K562 (cell line): ENCODE measurements around the gene FBXO27. TPM values are rescaled to one million over a fixed set of nuclear protein-coding genes. Genes with fewer than 3 reads are reported as not detected.
A peak's percentile ranks its signal among the peaks of the same experiment; 100 is the strongest.

Experiments used
- CBX5 ChIP-seq: IDR thresholded peaks from 2 replicates; pipeline ENCODE4 v1.6.1; 2014; ENCODE audit warnings: low read depth, borderline replicate concordance
- CREB3L1 ChIP-seq: fragments of 450-650 bp; IDR thresholded peaks from 2 replicates; pipeline ENCODE4 v1.6.1; 2014; ENCODE audit warnings: low read depth, mild to moderate bottlenecking, moderate library complexity, borderline replicate concordance
- IFI16 ChIP-seq: fragments of 250-450 bp; sonication (Bioruptor Pico); IDR thresholded peaks from 2 replicates; pipeline ENCODE4 v2.1.2; 2022; ENCODE audit warnings: mild to moderate bottlenecking, inconsistent platforms
- KLF10 ChIP-seq: fragments of 250-450 bp; sonication (Bioruptor Pico); IDR thresholded peaks from 2 replicates; pipeline ENCODE4 v1.6.1; 2021; ENCODE audit warnings: matching md5 sums
- MCM3 ChIP-seq: fragments of 450-650 bp; IDR thresholded peaks from 2 replicates; pipeline ENCODE4 v1.6.1; 2016
- PHF20 ChIP-seq: fragments of 450-650 bp; IDR thresholded peaks from 2 replicates; pipeline ENCODE4 v1.6.1; 2018; ENCODE audit not compliant: partially characterized antibody
- PYGO2 ChIP-seq: fragments of 450-650 bp; IDR thresholded peaks from 2 replicates; pipeline ENCODE4 v1.6.1; 2016; ENCODE audit warnings: mild to moderate bottlenecking, missing genetic modification characterization, moderate library complexity, missing compliant biosample characterization
- SP1 ChIP-seq: sonication (generic); formaldehyde crosslinking; IDR thresholded peaks from 2 replicates; pipeline ENCODE4 v1.8.1; 2022; ENCODE audit warnings: mild to moderate bottlenecking, missing genetic modification reagents
- ZBTB34 ChIP-seq: fragments of 250-450 bp; sonication (Bioruptor Pico); IDR thresholded peaks from 2 replicates; pipeline ENCODE4 v1.8.0; 2021; ENCODE audit warnings: mild to moderate bottlenecking, moderate library complexity
- polyA plus RNA-seq, 8 experiments: library from polyadenylated mRNA; depleted of rRNA in 4 of 8; stranded (reverse) in 5 of 8; unstranded in 3 of 8; fragments of >200 nt; fragmentation: Nextera tagmentation in 2 of 8; fragmentation: Illumina TruSeq in 1 of 8; extraction: Ambion mirVana in 2 of 8; extraction: Trizol in 1 of 8; gene quantifications; 2 replicates each; pipeline versions ENCODE4 v1.2.1 to v1.2.3, GENCODE V29; 2011 to 2014; ENCODE audit warnings: inconsistent platforms in 1 of 8, missing spikeins in 1 of 8
- total RNA-seq, 7 experiments: library from RNA; depleted of rRNA in 6 of 7; stranded (reverse); fragments of >200 nt in 6 of 7; fragmentation: Illumina TruSeq in 2 of 7; extraction: Trizol in 2 of 7; gene quantifications; 2 replicates each; pipeline versions ENCODE4 v1.2.1 to v1.2.3, GENCODE V29; 2011 to 2021; ENCODE audit warnings: low replicate concordance in 1 of 7
- TF ChIP-seq, protein P1 (sequence below), 2 experiments: fragments of 450-650 bp; IDR thresholded peaks; 2 replicates each; pipeline ENCODE4 v1.6.1; 2016; ENCODE audit warnings: mild to moderate bottlenecking in 2 of 2, borderline replicate concordance in 1 of 2, low read depth in 1 of 2, moderate library complexity in 1 of 2
- TF ChIP-seq, protein P2 (sequence below): fragments of 250-450 bp; sonication (Bioruptor Pico); IDR thresholded peaks from 2 replicates; pipeline ENCODE4 v1.5.0; 2021
- TF ChIP-seq, protein P3 (sequence below): fragments of 200-800 bp; sonication (Bioruptor generic); IDR thresholded peaks from 2 replicates; pipeline ENCODE4 v1.6.1; 2017; ENCODE audit warnings: missing genetic modification characterization, missing compliant biosample characterization
- TF ChIP-seq, protein P4 (sequence below): sonication (generic); formaldehyde crosslinking; IDR thresholded peaks from 2 replicates; pipeline ENCODE4 v1.8.1; 2022; ENCODE audit warnings: missing genetic modification reagents

FBXO27 gene
- total and polyA plus RNA-seq, 9 of the 15 experiments (the other 6 are each of a cell fraction or from before 2014, with no cell fraction given), result 1.8 to 11.0 (median 6.3) TPM

DNA sequence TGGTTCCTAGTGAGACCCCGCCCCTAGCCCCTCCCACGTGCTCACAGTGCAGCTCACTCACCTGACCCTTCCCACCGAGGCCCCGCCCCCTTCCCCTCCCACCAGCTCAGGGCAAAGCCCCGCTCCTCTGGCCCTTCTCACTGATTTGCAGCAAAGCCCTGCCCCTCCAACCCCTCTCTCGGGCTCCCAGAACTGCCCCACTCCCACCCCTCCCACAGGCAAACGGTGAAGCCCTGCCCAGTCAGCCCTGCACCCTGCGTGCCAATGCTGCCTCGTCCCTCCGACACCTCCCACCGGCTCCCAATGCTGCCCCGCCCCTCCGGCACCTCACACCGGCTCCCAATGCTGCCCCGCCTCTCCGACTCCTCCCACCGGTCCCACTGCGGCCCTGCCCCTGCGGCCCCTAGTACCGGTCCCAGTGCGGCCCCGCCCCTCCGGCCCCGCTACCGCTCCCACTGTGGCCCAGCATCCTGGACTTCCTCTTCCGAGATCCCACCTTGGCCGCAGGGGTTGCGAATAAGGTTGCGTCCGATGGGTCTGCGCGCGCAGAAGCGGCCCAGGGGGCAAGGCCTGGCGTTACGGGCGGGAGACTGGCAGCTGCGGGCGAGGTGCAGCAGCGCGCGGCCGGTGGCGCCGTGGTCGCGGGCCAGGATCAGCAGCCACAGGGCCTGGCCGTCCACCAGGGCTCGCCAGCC lies 834 bp downstream of the FBXO27 start (continued):
- TF ChIP-seq, protein P1, sequence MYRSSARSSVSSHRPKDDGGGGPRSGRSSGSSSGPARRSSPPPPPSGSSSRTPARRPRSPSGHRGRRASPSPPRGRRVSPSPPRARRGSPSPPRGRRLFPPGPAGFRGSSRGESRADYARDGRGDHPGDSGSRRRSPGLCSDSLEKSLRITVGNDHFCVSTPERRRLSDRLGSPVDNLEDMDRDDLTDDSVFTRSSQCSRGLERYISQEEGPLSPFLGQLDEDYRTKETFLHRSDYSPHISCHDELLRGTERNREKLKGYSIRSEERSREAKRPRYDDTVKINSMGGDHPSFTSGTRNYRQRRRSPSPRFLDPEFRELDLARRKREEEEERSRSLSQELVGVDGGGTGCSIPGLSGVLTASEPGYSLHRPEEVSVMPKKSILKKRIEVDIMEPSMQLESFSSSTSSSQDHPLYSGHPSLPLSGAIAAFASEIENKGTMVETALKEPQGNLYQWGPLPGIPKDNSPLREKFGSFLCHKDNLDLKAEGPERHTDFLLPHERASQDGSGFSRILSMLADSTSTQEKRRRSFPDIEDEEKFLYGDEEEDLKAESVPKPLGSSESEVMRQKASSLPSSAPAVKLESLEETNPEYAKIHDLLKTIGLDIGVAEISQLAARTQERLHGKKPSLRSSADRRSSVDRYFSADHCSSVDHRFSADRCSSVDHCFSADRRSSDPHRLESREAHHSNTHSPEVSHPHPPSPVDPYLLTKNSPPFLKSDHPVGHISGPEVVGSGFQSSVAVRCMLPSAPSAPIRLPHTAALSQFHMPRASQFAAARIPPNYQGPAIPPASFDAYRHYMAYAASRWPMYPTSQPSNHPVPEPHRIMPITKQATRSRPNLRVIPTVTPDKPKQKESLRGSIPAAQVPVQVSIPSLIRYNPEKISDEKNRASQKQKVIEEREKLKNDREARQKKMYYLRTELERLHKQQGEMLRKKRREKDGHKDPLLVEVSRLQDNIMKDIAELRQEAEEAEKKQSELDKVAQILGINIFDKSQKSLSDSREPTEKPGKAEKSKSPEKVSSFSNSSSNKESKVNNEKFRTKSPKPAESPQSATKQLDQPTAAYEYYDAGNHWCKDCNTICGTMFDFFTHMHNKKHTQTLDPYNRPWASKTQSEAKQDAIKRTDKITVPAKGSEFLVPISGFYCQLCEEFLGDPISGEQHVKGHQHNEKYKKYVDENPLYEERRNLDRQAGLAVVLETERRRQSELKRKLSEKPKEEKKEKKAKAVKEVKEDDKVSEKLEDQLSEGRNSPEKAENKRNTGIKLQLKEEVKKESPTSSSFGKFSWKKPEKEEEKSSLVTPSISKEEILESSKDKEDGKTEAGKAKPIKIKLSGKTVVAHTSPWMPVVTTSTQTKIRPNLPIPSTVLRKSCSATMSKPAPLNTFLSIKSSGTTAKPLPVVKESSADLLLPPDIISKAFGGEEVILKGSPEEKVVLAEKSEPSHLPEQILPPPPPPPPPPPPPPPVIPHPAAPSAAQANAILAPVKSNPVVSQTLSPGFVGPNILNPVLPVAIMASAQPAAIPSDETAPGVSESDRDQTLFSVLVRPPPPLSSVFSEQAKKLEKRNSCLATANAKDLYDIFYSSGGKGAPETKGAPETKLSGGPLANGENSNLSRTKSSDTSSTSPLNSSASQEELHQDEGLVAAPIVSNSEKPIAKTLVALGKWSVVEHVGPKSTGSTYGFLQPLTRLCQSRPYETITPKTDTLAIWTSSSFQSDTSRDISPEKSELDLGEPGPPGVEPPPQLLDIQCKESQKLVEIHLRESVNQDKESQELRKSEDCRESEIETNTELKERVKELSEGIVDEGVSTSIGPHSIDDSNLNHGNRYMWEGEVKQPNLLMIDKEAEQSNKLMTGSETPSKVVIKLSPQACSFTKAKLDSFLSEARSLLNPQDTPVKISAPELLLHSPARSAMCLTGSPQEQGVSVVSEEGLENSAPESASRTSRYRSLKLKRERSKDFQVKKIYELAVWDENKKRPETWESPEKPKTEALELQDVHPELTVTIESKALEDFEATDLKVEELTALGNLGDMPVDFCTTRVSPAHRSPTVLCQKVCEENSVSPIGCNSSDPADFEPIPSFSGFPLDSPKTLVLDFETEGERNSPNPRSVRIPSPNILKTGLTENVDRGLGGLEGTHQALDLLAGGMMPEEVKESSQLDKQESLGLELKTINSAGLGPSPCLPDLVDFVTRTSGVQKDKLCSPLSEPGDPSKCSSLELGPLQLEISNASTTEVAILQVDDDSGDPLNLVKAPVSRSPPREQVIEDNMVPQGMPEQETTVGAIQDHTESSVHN (IDR thresholded peaks at IDR 0.05; ENCODE audit: borderline replicate concordance in 1 of 2, low read depth in 1 of 2), result no peak
- TF ChIP-seq PHF20, result no peak
- no peak for TF ChIP-seq ZBTB34 (CRISPR knock-in tag)
- TF ChIP-seq, protein P2, sequence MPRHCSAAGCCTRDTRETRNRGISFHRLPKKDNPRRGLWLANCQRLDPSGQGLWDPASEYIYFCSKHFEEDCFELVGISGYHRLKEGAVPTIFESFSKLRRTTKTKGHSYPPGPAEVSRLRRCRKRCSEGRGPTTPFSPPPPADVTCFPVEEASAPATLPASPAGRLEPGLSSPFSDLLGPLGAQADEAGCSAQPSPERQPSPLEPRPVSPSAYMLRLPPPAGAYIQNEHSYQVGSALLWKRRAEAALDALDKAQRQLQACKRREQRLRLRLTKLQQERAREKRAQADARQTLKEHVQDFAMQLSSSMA (CRISPR knock-in tag), result no peak
- no peak for TF ChIP-seq IFI16 (CRISPR knock-in tag)
- TF ChIP-seq PYGO2 (tag), result no peak
- no peak for TF ChIP-seq CREB3L1
- TF ChIP-seq CBX5, result no peak
- TF ChIP-seq, protein P3, sequence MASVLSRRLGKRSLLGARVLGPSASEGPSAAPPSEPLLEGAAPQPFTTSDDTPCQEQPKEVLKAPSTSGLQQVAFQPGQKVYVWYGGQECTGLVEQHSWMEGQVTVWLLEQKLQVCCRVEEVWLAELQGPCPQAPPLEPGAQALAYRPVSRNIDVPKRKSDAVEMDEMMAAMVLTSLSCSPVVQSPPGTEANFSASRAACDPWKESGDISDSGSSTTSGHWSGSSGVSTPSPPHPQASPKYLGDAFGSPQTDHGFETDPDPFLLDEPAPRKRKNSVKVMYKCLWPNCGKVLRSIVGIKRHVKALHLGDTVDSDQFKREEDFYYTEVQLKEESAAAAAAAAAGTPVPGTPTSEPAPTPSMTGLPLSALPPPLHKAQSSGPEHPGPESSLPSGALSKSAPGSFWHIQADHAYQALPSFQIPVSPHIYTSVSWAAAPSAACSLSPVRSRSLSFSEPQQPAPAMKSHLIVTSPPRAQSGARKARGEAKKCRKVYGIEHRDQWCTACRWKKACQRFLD (CRISPR knock-in tag), result no peak
- TF ChIP-seq SP1 (CRISPR knock-in tag), result peak; percentile 53; the same call in 1 of the 2 replicates
- TF ChIP-seq KLF10, result no peak
- no peak for TF ChIP-seq MCM3
- TF ChIP-seq, protein P4, sequence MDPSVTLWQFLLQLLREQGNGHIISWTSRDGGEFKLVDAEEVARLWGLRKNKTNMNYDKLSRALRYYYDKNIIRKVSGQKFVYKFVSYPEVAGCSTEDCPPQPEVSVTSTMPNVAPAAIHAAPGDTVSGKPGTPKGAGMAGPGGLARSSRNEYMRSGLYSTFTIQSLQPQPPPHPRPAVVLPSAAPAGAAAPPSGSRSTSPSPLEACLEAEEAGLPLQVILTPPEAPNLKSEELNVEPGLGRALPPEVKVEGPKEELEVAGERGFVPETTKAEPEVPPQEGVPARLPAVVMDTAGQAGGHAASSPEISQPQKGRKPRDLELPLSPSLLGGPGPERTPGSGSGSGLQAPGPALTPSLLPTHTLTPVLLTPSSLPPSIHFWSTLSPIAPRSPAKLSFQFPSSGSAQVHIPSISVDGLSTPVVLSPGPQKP (CRISPR knock-in tag), result no peak
